Activated naive CD4-positive, alpha-beta T cell treated with anti-CD3 and anti-CD28 coated beads, Interleukin-2, amount 10 ng/mL, durations not matched to agents 7 days and 5 days (primary cell): ENCODE data around the gene PSMF1.

Experiments
- CTCF ChIA-PET: fragments of 350-600 bp; sonication (Branson Sonifier 250); formaldehyde crosslinking; loops from one replicate; lab custom pipeline; 2021; ENCODE audit warnings: antibody characterized with exemption; lab: Charles Lee
- DNase-seq: peaks from one replicate; pipeline ENCODE4 v3.0.0-alpha.2; 2020
- H3K27ac Mint-ChIP-seq: one replicate; pipeline ENCODE4 v1.8.0; 2021; ENCODE audit warnings: mild to moderate bottlenecking, moderate library complexity, mixed read lengths
- H3K27me3 Mint-ChIP-seq: one replicate; pipeline ENCODE4 v1.8.0; 2021; ENCODE audit warnings: mild to moderate bottlenecking, mixed read lengths
- H3K36me3 Mint-ChIP-seq: one replicate; pipeline ENCODE4 v1.8.0; 2021; ENCODE audit warnings: mixed read lengths
- H3K4me1 Mint-ChIP-seq: one replicate; pipeline ENCODE4 v1.8.0; 2021; ENCODE audit warnings: mixed read lengths
- H3K4me3 Mint-ChIP-seq: one replicate; pipeline ENCODE4 v1.8.0; 2021; ENCODE audit warnings: mild to moderate bottlenecking, moderate library complexity, mixed read lengths
- H3K9me3 Mint-ChIP-seq: one replicate; pipeline ENCODE4 v1.8.0; 2021; ENCODE audit warnings: mixed read lengths

The PSMF1 gene, protein sequence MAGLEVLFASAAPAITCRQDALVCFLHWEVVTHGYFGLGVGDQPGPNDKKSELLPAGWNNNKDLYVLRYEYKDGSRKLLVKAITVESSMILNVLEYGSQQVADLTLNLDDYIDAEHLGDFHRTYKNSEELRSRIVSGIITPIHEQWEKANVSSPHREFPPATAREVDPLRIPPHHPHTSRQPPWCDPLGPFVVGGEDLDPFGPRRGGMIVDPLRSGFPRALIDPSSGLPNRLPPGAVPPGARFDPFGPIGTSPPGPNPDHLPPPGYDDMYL

GRCh38 chr20:1118336-1119127, at the start of gene PSMF1:
Gene PSMF1, plus strand, starts transcription at chr20:1118602. Its CDS starts 172 bp downstream, at chr20:1118774.
- H3K4me1 Mint-ChIP-seq, result peaks cover 61% of the 10 kb centered on the region

DNA sequence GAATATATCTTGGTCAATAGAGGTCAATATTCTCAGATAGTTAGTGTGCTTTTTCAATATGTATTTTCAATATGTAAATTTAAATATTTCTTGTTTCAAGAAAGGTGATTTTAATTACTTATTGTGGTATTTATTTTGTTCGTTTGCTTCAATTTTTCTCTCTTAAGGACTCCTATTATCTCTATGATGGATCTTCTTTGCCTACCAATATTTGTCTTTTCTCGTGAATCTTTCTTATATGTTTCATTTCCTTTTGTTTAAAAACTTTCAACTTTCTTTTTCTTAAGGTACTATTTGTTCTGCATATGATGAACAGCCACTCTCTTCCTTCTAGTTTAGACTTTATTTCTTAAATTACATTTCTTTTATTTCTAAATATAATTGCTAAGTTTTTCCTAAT, 46.1 kb upstream of the PSMF1 start:
- CTCF ChIA-PET, result no interaction called here
- no peaks in the 10 kb centered on the region for H3K4me1 Mint-ChIP-seq
- no peak for DNase-seq
- no peaks in the 10 kb centered on the region for H3K9me3 Mint-ChIP-seq
- H3K36me3 Mint-ChIP-seq, result no peaks in the 10 kb centered on the region
- H3K4me3 Mint-ChIP-seq, result no peak overlapping the region
- H3K27me3 Mint-ChIP-seq, result no peaks in the 10 kb centered on the region
- no peak overlapping the region for H3K27ac Mint-ChIP-seq

More at GRCh38 chr20:1118336-1119127, at the start of gene PSMF1:
- CTCF ChIA-PET, result interaction anchor here (0.6 to 1.6 kb wide), 4 partner anchors 11 to 714 kb away, joined by 3 to 5 read pairs (median 3); no protein-coding TSS in a partner anchor
- peak; percentile 96 for DNase-seq
- peak within 1 kb of the TSS; percentile 82 for H3K27ac Mint-ChIP-seq
- H3K27me3 Mint-ChIP-seq, result no peaks in the 10 kb centered on the region
- peak within 1 kb of the TSS; percentile 90 for H3K4me3 Mint-ChIP-seq
- H3K9me3 Mint-ChIP-seq, result no peaks in the 10 kb centered on the region
- H3K36me3 Mint-ChIP-seq, result peaks cover 32% of the 10 kb centered on the region

- no peaks in the 10 kb centered on the region for H3K9me3 Mint-ChIP-seq
- no peaks in the 10 kb centered on the region for H3K36me3 Mint-ChIP-seq
- no peak overlapping the region for H3K27ac Mint-ChIP-seq
- no peak overlapping the region for H3K4me3 Mint-ChIP-seq
- CTCF ChIA-PET, result interaction anchor here (1.0 kb wide), 1 partner anchor 428 kb away, joined by 3 read pairs; no protein-coding TSS in a partner anchor
- H3K27me3 Mint-ChIP-seq, result no peaks in the 10 kb centered on the region
- H3K4me1 Mint-ChIP-seq, result no peaks in the 10 kb centered on the region
- no peak for DNase-seq
These were observed 42.8 kb upstream of the PSMF1 start for GRCh38 chr20:1075616-1076015.

DNA sequence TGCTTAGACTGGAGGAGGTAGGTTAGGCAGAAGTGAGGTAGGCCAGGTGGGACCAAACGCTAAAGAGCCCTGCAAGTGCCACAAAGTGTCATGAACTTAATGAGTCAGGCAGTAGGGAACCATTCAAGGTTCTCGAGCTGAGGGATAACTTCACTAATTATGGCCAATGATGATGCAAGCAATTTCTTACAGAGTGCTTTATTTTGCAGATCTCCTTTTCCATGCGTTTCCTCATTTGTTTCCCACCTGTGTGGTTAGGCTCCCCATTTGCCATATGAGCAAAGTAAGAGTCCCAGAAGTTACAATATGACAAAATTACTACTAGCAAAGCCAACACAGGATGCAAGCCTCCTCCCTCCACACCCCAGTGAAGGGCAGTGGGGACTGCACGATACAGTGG, 36.5 kb upstream of the PSMF1 start:
- peaks cover 10% of the 10 kb centered on the region for H3K9me3 Mint-ChIP-seq
- no peak overlapping the region for H3K27ac Mint-ChIP-seq
- H3K27me3 Mint-ChIP-seq, result peaks cover 4% of the 10 kb centered on the region
- no peak for DNase-seq
- H3K4me1 Mint-ChIP-seq, result peaks cover 3% of the 10 kb centered on the region
- H3K36me3 Mint-ChIP-seq, result peaks cover 1% of the 10 kb centered on the region
- no peak overlapping the region for H3K4me3 Mint-ChIP-seq
- CTCF ChIA-PET, result no interaction called here

- Mint-ChIP-seq H3K27ac (no peak overlapping the region), H3K4me3 (no peak overlapping the region), H3K27me3 (peaks cover 4% of the 10 kb centered on the region), H3K36me3 (peaks cover 1% of the 10 kb centered on the region), H3K4me1 (peaks cover 3% of the 10 kb centered on the region), H3K9me3 (peaks cover 10% of the 10 kb centered on the region)
- CTCF ChIA-PET, result no interaction called here
- DNase-seq, result no peak
These were observed 34.8 kb upstream of the PSMF1 start for GRCh38 chr20:1083431-1084080.

DNA sequence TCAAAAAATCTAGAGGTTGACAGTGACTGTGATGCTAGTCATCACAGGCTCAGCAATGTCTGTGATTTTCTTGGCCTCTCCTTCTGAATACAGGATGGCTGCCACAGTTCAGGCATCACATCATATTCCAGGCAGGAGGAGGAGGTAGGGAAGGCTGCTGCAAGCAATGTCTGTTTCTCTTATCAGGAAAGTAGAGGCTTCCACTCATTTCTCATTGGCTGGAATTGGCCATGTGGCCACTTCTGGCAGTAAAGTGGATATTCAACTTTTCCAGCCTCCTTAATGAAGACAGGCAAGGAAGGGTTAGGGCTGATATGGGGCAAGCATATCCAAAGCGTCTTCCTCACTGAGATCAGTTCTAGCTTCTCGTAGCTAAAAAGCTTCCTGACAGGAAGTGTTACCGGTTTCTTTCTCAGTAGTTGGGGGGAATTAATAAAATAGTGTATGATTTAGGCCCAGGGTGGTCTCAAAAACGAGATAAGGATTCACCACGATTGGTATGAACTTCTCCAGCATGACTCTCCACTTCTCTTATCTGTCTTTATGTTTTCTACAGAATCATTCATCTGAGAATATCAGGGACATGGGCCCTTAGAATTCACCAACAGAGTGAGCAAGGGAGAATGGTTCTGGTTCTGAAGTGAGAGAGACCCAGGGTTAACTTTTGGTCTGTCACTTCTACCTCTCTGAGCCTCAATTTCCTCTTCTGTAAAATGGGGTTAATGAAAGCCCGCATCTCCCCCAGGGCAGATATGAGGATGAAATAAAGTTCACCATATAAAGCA, 32.7 kb upstream of the PSMF1 start:
- H3K4me3 Mint-ChIP-seq, result no peak overlapping the region
- CTCF ChIA-PET, result interaction anchor here (0.7 to 1.3 kb wide), 2 partner anchors 110 to 418 kb away, joined by 3 read pairs; no protein-coding TSS in a partner anchor
- peaks cover 3% of the 10 kb centered on the region for H3K36me3 Mint-ChIP-seq
- H3K27me3 Mint-ChIP-seq, result peaks cover 4% of the 10 kb centered on the region
- peaks cover 25% of the 10 kb centered on the region for H3K9me3 Mint-ChIP-seq
- H3K27ac Mint-ChIP-seq, result no peak overlapping the region
- peaks cover 3% of the 10 kb centered on the region for H3K4me1 Mint-ChIP-seq
- DNase-seq, result no peak

- H3K4me3 Mint-ChIP-seq, result no peak overlapping the region
- H3K9me3 Mint-ChIP-seq, result peaks cover 31% of the 10 kb centered on the region
These were observed 31.9 kb upstream of the PSMF1 start for GRCh38 chr20:1086277-1087213.

DNA sequence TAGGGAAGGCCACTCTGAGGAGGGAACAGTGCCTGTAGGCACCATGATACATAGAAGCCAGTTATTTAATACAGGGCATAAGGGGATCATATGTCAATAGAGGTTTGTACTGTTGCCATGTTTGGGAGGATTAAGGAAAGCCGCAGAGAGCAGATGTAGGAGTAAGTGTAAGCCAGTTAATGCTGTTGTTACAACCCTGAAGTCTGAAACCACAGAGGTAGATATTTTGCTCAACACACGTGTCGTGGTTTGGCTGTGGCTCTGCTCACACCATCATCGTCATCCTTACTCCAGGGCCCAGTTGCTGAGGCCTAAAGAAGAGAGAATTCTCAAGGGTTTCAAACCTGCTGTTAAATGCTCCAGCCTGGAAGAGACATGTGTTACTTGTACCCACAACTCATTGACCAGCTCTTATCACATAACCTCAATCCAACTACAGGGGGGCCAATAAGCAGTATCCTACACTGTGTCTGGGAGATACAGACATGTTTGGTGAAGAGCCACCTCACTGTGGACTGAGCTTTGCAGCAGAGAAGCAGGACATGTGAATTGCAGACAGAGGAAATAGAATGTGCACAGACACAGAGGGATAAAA, 31.0 kb upstream of the PSMF1 start:
- Mint-ChIP-seq H3K27me3 (no peaks in the 10 kb centered on the region), H3K27ac (no peak overlapping the region), H3K4me1 (peaks cover 3% of the 10 kb centered on the region), H3K4me3 (no peak overlapping the region), H3K36me3 (peaks cover 6% of the 10 kb centered on the region), H3K9me3 (peaks cover 40% of the 10 kb centered on the region)
- no peak for DNase-seq
- CTCF ChIA-PET, result interaction anchor here (1.2 kb wide), 1 partner anchor 21 kb away, joined by 5 read pairs; no protein-coding TSS in a partner anchor

More at GRCh38 chr20:1086277-1087213, 31.9 kb upstream of the PSMF1 start:
- Mint-ChIP-seq H3K36me3 (peaks cover 3% of the 10 kb centered on the region), H3K27ac (no peak overlapping the region), H3K4me1 (peaks cover 3% of the 10 kb centered on the region), H3K27me3 (no peaks in the 10 kb centered on the region)
- no peak for DNase-seq
- CTCF ChIA-PET, result interaction anchor here (1.3 kb wide), 1 partner anchor 111 kb away, joined by 3 read pairs; no protein-coding TSS in a partner anchor

GRCh38 chr20:1094751-1095150, 23.7 kb upstream of the PSMF1 start:
- peaks cover 25% of the 10 kb centered on the region for H3K9me3 Mint-ChIP-seq
- no peak overlapping the region for H3K27ac Mint-ChIP-seq
- no peak overlapping the region for H3K4me3 Mint-ChIP-seq
- H3K27me3 Mint-ChIP-seq, result no peaks in the 10 kb centered on the region
- no peak for DNase-seq
- H3K36me3 Mint-ChIP-seq, result peaks cover 4% of the 10 kb centered on the region
- no peaks in the 10 kb centered on the region for H3K4me1 Mint-ChIP-seq
- CTCF ChIA-PET, result no interaction called here

DNA sequence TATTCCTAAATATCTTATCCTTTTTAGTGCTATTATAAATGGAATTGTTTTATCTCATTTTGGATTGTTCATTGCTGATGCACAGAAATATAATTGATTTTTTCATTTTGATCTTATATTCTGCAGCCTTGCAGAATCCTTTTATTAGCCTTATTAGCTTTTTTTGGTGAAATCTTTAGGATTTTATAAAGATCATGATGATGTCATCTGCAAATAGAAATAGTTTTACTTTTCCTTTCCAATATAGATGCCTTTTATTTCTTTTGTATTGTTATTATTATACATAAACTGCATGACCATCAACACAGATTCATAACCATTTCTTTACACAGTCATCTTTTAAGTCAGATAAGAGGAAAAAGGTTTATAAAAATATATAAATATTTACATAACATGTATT, 16.9 kb upstream of the PSMF1 start:
- CTCF ChIA-PET, result no interaction called here
- Mint-ChIP-seq H3K27me3 (peaks cover 26% of the 10 kb centered on the region), H3K27ac (no peak overlapping the region), H3K4me1 (no peaks in the 10 kb centered on the region), H3K9me3 (peaks cover 5% of the 10 kb centered on the region), H3K4me3 (no peak overlapping the region), H3K36me3 (peaks cover 4% of the 10 kb centered on the region)
- DNase-seq, result no peak

GRCh38 chr20:1102016-1102415, 16.4 kb upstream of the PSMF1 start:
- peaks cover 5% of the 10 kb centered on the region for H3K9me3 Mint-ChIP-seq
- CTCF ChIA-PET, result no interaction called here

DNA sequence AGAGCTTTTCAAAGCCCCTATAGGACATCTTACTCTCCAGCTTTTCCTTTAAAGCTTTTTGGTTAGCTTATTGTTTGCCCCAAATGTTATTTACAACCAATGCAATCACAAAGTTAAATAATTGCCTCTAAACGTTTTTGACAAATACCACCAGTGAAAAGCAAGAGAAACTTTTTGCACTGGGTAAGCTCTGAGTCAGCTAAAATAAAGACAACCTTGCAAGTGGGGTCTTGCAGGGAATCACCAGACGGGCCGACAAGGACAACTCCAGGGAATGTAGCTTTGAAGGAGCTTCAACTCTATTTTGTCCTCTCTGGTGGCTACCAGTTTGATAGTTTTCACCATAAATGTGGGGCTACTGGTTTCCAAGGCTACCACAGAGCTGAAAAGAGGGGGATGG, 14.7 kb upstream of the PSMF1 start:
- peaks cover 31% of the 10 kb centered on the region for H3K27me3 Mint-ChIP-seq
- H3K4me3 Mint-ChIP-seq, result no peak overlapping the region
- H3K36me3 Mint-ChIP-seq, result peaks cover 4% of the 10 kb centered on the region
- H3K27ac Mint-ChIP-seq, result no peak overlapping the region
- H3K9me3 Mint-ChIP-seq, result peaks cover 5% of the 10 kb centered on the region
- CTCF ChIA-PET, result no interaction called here
- no peak for DNase-seq
- peaks cover 3% of the 10 kb centered on the region for H3K4me1 Mint-ChIP-seq

More at GRCh38 chr20:1102016-1102415, 16.4 kb upstream of the PSMF1 start:
- DNase-seq, result no peak
- Mint-ChIP-seq H3K4me3 (no peak overlapping the region), H3K36me3 (peaks cover 4% of the 10 kb centered on the region), H3K4me1 (no peaks in the 10 kb centered on the region), H3K27ac (no peak overlapping the region), H3K27me3 (peaks cover 26% of the 10 kb centered on the region)
